IPS-18c (cell line): ENCODE measurements around the gene OBP2A.
"Not testable (repeated sequence)": the region's sequence is repeated elsewhere in the genome, so short reads cannot be mapped to it uniquely, and the experiment has no call there.

Experiments
- H3K4me3 ChIP-seq: 2 replicates; pipeline ENCODE4 v1.7.0; 2013; ENCODE audit warnings: low read depth, mild to moderate bottlenecking, low read length, moderate library complexity; ENCODE audit not compliant: insufficient read depth
- H3K9me3 ChIP-seq: one replicate; pipeline ENCODE4 v1.6.1; 2013; ENCODE audit warnings: mild to moderate bottlenecking, low read length, moderate library complexity; ENCODE audit not compliant: control insufficient read depth, insufficient read depth

OBP2A gene

DNA sequence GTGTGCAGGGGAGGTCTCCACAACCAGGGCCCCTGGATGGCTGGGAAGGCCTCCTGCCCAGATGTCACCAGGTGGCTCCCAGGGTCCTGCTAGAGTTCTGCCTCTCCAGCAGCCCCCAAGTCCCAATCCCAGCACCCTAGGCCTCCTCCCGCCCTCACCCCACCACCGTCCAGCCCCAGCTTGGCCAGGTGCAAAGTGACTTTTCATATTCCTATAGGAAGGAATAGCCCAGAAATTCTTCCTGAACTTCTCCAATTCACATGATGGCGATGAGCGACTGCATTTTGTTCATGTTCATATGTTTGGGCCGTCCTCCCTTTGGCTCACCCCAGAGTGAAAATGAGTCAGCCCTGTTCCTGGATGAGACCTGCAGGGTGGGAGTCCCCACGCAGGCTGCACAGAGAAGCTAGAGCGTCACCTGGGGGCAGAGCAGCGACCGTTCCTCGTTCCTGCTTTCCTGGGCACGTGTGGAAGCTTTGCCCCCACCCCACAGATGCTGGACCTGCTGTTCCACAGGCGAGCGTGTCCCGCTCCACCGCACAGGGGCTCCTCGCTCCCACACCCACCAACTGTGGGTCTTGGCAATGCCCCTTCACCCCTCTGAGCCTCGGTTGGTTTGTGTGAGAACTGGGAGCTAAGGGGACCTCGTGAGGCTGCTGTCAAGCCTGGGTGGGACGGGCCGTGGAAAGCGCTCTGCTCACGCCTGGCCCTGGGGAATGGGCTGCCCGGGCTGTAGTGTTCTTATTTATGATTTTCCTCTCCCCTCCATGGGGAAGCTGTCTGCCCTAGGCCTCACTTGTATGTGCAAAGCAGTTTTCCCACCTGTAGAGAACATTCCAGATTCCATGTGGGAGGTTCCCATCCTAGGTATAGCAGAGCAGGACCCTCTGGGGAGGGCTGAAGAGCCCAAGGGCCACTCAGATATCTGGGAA lies 38.6 kb upstream of the OBP2A start:
- H3K9me3 ChIP-seq: no peaks in the 10 kb centered on the region

DNA sequence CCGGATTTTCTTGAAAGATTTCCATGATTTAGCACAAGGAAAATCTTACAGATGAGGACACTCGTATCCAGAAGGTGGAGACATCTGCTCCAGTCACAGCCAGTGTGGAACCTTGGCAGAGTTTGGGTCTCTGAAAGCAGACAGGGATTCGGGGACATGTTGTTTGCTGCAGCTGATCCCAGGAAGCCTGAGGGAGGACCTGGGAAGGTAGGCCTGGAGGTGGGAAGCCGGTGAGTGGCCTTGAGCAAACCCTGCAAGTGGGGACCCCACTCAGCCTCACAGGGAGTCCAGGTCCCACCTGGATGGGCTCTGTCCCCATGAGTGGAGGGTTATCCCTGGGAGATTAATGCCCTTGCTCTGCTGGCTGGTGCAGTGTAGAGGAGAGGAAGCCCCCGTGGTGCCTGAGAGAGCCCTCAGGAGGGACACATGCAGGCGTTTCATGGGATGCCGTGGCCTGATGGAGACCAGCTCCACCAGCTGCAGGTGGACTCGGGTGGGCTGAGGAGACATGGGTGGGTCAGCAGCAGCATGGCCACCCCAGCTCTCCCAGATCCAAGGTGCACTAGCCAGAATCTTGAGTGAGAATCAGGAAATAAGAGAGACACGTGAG lies 37.6 kb upstream of the OBP2A start:
- H3K4me3 ChIP-seq: no peak overlapping the region
- H3K9me3 ChIP-seq: no peaks in the 10 kb centered on the region

More for the DNA sequence above, 38.6 kb upstream of the OBP2A start:
- H3K4me3 ChIP-seq: no peak overlapping the region

DNA sequence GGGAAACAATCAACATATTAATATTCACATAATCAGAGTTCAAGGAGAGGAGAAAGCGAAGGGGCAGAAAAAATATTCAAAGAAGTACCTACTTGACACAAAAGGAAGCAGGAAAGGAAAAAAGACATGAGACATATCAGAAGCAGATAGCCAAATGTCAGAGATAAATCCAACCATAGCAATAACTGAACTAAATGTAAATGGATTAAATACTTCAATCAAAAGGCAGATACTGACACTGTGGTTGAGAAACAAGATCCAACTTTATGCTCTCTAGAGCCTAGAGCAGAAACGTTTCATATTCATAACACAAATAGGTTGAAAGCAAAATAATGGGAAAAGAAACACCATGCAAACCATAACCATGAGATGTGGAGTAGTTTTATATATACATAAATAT lies 36.5 kb upstream of the OBP2A start:
- H3K9me3 ChIP-seq: no peaks in the 10 kb centered on the region
- H3K4me3 ChIP-seq: no peak overlapping the region

DNA sequence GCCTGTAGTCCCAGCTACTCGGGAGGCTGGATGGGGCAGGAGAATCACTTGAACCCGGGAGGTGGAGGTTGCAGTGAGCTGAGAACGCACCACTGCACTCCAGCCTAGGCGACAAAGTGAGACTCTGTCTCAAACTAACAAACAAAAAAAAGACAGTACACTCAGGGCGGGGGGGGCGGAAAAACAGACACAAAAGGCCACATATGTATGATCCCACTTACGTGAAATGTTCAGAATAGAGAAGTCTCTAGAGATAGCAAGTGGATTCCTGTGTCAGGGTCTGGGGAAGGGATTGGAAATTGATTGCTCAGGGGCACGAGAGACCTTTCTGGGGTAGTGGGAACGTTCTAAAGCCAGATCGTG lies 33.7 kb upstream of the OBP2A start:
- Histone ChIP-seq H3K9me3 (no peaks in the 10 kb centered on the region), H3K4me3 (no peak overlapping the region)

DNA sequence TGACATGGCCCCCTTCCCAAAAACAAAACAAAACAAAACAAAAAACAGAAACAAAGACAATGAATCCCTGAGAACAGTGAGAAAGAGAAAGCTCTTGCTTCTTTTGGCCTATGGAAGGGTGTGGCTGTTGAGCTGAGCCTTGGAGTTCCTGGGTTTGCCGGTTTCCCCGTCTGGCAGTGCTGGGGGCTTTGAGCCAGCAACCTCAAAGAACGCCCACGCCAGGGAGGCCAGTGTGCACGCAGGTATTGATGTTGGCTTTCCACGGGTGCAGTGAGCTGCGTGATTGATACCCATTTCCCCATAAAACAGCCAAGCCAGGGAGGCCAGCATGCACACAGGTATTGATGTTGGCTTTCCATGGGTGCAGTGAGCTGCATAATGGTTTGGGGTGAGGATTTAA lies 33.0 kb upstream of the OBP2A start:
- no peak overlapping the region for H3K4me3 ChIP-seq

DNA sequence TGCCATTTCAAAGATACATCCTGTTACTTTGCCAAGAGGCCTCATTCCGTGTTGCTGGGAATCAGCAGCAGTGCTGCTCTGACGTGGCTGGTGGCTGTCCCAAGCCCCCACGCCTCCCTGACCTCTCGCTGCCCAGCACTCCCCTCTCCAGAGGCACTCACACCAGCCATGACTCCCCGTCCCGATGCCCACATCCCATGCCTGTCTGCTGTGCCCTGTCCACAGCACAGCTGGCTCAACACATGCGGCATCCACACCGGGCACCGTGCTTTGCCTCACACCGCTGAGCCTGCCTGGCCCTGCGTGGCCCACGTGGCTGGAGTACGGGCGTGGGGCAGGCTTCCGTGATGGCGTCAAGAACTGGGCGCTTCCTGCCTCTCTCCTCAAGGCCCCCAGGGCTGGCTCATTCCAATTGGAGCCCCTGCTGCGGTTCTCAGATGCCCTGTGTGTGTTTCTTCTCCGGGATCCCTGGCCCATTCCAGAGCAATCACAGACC lies 32.5 kb upstream of the OBP2A start:
- no peak overlapping the region for H3K4me3 ChIP-seq
- H3K9me3 ChIP-seq: no peaks in the 10 kb centered on the region

More for the DNA sequence above, 33.0 kb upstream of the OBP2A start:
- H3K9me3 ChIP-seq: no peaks in the 10 kb centered on the region

DNA sequence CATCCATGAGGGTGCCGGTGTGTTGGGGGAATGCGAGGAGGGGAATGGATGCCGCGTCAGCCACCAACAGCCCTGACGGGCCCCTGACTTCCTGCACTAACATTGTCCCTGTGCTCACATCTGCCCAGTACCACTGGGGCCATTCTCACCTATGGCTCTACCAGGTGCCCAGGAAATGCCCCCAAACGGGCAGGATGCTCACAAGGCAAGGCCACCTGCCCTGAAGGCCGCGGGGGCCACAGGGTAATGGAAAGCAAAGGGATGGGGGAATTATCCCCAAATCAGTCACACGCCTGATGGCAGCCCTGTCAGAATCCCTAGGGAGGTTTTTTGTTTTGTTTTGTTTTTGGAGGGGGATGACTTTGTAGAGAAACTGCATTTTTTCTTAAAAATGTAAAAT lies 32.0 kb upstream of the OBP2A start:
- not testable (repeated sequence) for H3K9me3 ChIP-seq, H3K4me3 ChIP-seq

DNA sequence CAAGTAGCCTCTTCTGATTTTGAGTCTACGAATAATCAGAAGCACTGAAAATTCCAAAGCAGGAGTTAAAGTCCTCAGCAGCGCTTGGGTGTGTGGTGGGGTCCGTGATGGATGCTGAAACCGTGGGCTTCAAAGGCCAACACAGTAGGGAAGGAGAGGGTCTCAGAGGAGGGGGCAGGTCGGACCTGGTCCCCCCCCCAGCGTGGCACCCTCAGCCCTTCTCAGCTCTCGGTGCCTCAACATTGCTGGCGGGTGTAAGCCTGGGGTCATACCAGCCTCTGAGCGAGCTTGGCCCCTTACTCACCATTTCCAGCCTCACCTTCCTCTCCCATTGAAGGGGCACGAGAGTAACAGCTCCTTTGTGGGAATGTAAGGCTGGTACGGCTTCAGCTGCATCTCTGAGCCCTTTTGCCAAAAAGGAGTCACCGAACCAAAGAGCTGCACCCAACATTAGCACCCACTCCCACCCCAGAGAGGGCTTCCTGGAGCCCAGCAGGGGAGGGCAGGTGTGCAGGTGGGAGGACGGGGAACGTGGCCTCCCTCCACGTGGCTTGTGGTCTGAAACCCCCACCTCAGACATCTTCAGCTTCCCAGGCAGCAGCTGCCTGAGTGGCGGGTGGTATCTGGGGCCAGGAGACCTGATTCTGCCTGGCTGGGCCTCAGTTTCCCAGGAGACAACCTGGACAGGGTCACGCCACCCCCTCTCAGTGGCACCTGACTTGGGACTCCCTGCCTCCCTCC lies 31.4 kb upstream of the OBP2A start:
- no peak overlapping the region for H3K4me3 ChIP-seq
- no peaks in the 10 kb centered on the region for H3K9me3 ChIP-seq

DNA sequence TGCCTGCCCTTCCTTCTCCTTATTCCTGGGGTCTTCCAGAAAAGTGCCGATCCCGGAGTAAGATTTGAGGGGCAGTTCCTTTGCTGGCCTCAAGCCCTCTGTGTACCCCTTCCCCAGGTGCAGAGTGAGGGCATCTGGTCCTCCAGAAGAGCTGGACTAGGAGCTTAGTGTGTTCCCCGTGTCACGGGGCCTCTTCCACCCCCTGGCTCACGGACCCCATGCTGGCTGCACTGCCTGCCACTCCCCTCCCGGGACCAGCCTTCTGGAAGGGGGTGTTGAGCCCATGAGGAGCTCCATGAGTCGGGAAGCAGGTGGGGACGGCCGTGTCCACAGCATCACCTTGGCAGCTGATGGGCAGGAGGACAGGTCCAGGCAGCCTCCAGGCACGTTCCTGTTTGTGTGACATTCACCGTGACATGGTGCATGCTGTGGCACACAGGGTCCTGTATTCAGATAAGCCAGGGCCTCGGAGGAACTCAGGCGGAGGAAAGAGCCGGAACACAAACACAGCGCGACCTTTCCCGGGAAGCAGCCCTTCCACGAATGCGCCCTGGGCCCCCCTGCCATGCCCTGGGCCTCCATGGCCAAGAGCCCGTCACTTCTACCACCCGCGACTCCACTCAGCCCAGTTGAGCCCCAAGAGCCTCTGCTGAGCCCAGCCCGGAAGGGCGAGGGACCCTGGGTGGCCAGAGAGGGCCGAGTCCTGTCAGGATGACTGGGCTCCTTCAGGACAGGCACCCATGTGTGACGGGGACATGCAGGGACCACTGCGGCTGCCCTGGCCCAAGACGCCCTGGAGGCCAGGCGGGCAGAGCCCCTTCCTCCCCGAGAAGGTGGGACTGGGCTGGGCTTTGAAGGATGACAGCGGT lies 30.6 kb upstream of the OBP2A start:
- Histone ChIP-seq H3K9me3 (no peaks in the 10 kb centered on the region), H3K4me3 (no peak overlapping the region)

DNA sequence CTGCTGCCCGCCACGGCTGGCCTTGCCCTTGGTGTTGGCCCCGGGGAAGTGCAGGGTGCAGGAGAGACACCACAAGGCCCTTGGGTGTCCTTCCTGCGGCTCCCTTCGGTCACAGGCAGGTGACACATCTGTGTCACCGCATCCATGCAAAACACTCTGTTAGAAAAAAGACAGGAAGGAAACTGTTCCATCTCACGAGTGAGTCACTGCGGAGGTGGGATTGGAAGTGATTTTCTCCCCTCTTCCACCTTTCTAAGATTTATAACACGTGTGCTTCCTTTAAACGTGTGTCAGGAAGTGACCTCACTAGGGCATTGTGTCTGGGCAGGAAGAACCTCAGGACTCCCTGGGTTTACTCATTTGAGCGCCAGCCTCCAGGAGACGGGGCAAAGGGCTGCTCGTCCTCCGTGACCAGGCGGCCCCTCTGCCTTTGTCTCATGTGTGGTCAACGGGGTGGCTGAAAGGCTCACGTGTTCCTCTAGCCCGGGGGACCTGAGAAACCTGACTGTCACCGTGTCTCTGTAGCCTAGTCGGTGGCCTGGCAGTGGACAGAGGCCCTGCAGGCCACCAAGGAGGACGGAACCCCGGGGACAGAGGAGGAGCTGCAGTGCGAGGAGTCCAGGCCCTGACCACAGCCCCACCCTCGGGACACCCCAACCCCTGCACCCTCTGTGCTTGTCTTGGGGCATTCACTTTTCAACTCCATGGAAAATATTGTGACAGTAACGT lies 29.6 kb upstream of the OBP2A start:
- Histone ChIP-seq H3K9me3 (no peaks in the 10 kb centered on the region), H3K4me3 (no peak overlapping the region)

DNA sequence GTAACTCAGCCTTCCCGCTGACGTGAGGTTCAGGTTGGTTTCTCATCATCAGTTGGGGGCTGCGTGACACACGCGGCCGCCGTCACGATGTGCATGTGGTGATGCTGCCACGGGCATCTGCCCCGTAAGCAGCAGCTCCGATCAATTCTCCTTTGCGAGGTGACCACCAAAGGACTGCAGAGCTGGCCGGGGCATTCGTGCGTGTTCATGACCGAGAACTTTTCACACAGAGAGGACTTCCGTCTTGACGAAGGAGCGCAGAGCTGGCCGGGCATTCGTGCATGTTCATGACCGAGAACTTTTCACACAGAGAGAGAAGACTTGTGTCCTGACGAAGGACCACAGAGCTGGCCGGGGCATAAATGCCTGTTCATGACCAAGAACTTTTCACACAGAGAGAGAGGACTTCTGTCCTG lies 28.5 kb upstream of the OBP2A start:
- no peaks in the 10 kb centered on the region for H3K9me3 ChIP-seq
- no peak overlapping the region for H3K4me3 ChIP-seq

DNA sequence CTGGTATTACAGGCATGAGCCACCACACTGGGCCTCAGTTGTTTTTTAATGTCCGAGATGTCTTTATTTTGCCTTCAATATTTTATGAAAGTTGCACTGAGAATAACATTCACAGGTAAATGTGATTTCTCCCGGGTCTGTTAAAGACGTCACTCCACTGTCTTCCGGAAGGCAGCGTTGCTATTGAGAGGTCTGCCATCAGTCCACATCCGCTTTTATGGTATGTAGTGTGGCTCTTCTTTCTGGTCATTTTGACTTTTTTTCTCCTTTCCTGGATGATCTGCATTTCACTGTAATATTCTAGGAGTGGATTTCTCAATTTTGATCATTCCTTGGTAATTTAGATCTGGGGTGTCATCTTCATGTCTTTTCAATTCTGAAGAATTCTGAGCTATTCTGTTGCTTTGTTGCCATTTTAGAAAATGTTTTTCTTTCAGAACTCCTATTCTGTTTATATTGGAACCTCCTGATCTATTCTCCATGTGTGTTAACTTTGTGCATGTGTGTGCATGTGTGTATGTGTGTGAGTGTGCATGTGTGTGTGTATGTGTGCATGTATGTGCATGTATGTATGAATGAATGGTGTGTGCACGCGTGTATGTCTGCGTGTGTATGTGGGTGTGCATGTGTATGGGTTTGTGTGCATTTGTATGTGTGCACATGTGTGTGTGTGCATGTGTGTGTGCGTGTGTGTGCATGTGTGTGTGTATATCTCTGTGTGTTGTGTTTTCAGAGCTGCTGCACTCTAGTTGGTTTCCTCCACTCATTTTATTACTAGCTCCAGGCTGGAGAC lies 26.6 kb upstream of the OBP2A start:
- H3K9me3 ChIP-seq: no peaks in the 10 kb centered on the region

DNA sequence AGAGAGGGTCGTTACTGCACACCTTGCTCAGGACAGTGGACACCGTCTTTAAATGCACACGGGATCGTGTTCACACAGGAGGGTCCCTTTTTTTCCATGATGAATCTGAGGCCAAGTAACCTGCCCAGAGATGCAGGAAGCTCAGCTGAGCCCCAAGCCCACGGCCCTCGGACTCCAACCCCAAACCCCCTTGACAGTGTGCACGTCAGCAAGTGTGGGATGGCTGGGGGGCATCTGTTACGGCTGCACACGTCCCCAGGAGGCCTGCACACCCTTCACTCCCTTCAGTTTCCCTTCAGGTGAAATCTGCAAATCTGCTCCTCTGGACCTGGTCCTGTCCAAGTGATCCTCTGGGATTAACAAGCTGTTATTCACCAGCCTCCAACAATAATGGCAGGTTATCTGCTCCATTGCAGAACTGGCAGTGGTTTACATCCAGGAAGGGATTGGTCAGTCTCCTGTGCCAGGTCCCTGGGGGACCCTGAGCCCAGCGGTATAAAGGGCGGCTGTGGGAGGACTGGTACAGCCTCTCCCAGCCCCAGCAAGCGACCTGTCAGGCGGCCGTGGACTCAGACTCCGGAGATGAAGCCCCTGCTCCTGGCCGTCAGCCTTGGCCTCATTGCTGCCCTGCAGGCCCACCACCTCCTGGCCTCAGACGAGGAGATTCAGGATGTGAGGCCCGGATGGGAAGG lies 24.9 kb upstream of the OBP2A start, which contains the start of gene LCN1:
TSS of gene LCN1 (plus strand) at position 525 of the 692 bp plus-strand sequence. CDS start at position 583, 58 bp downstream.
- Histone ChIP-seq H3K9me3 (no peaks in the 10 kb centered on the region), H3K4me3 (no peak within 1 kb of the TSS)

More for the DNA sequence above, 26.6 kb upstream of the OBP2A start:
- no peak overlapping the region for H3K4me3 ChIP-seq

DNA sequence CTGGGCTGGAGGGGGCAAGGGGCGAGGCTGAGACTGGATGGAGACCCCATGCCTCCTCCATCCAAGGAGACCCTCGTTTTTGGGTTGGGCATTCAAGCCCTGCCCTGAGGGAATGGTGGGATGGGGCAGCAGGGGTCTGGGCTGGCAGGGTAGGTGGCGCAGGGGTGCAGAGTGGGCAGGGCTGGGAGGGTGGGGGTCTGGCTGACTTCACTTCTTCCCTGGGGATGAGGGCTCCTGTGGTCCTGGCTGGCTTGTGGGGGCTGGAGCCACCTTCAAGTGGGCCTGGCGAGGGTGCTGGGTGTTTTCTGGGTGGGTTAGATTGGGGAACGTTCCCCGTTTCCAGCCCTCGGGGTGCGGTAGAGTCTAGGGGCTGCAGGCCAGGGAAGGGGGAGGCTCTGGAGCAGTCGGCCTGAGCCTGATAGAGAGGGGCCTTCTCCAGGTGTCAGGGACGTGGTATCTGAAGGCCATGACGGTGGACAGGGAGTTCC lies 24.3 kb upstream of the OBP2A start:
- H3K9me3 ChIP-seq: no peaks in the 10 kb centered on the region
- H3K4me3 ChIP-seq: no peak overlapping the region
